GM18498 (cell line): ENCODE measurements around the gene TP53I3.
A peak's percentile ranks its signal among the peaks of the same experiment; 100 is the strongest.
"Not testable (repeated sequence)": the region's sequence is repeated elsewhere in the genome, so short reads cannot be mapped to it uniquely, and the experiment has no call there.

Source experiments
- ATAC-seq: cut with Tn5 transposase; IDR thresholded peaks from one replicate; pipeline ENCODE4 v1.9.1; 2021; ENCODE audit warnings: mild to moderate bottlenecking, moderate library complexity; ENCODE audit not compliant: unreplicated experiment

Gene TP53I3

GRCh38 chr2:24084386-24085199 lies at the start of gene TP53I3:
Gene TP53I3 (minus strand): TSS chr2:24084834. CDS start chr2:24084326, 508 bp downstream.
- peak; percentile 82 for ATAC-seq

- ATAC-seq = no peak
Measured at GRCh38 chr2:24132543-24132942, 47.9 kb upstream of the TP53I3 start.

- ATAC-seq = no peak
Measured at GRCh38 chr2:24125956-24126355, 41.3 kb upstream of the TP53I3 start.

- peak; percentile 10 for ATAC-seq
Measured at GRCh38 chr2:24123922-24124580, 39.4 kb upstream of the TP53I3 start.

GRCh38 chr2:24123195-24123921 lies 38.7 kb upstream of the TP53I3 start, which contains the start of the genes FAM228B and PFN4:
Gene FAM228B (plus strand): TSS chr2:24123469. CDS start chr2:24124362, 893 bp downstream.
Gene PFN4 (minus strand): TSS chr2:24123334. CDS start chr2:24122535, 799 bp downstream.
- ATAC-seq = peak; percentile 93

- no peak for ATAC-seq
Measured at GRCh38 chr2:24122366-24123194, 37.9 kb upstream of the TP53I3 start.

GRCh38 chr2:24121469-24121868 lies 36.8 kb upstream of the TP53I3 start:
- ATAC-seq = no peak

GRCh38 chr2:24121066-24121465 lies 36.4 kb upstream of the TP53I3 start:
- no peak for ATAC-seq

- no peak for ATAC-seq
Measured at GRCh38 chr2:24117902-24118301, 33.3 kb upstream of the TP53I3 start.

- ATAC-seq = no peak
Measured at GRCh38 chr2:24115057-24115456, 30.4 kb upstream of the TP53I3 start.

GRCh38 chr2:24111407-24111901 lies 26.8 kb upstream of the TP53I3 start:
- no peak for ATAC-seq

GRCh38 chr2:24110660-24111303 lies 26.1 kb upstream of the TP53I3 start:
- no peak for ATAC-seq

- not testable (repeated sequence) for ATAC-seq
Measured at GRCh38 chr2:24109431-24109830, 24.8 kb upstream of the TP53I3 start.

GRCh38 chr2:24107336-24107735 lies 22.7 kb upstream of the TP53I3 start:
- no peak for ATAC-seq

- no peak for ATAC-seq
Measured at GRCh38 chr2:24106786-24107185, 22.2 kb upstream of the TP53I3 start.

- no peak for ATAC-seq
Measured at GRCh38 chr2:24105816-24106215, 21.2 kb upstream of the TP53I3 start.

- ATAC-seq = no peak
Measured at GRCh38 chr2:24104906-24105305, 20.3 kb upstream of the TP53I3 start.

GRCh38 chr2:24104110-24104650 lies 19.5 kb upstream of the TP53I3 start:
- ATAC-seq = no peak

GRCh38 chr2:24102677-24103076 lies 18.0 kb upstream of the TP53I3 start:
- no peak for ATAC-seq

GRCh38 chr2:24101992-24102391 lies 17.4 kb upstream of the TP53I3 start:
- no peak for ATAC-seq
